HG03135 (cell line): ENCODE data around the gene GHITM.
"Not testable (repeated sequence)": the region's sequence is repeated elsewhere in the genome, so short reads cannot be mapped to it uniquely, and the experiment has no call there.

ENCODE experiments used
- ATAC-seq: cut with Tn5 transposase; IDR thresholded peaks from one replicate; pipeline ENCODE4 v1.9.1; 2021; ENCODE audit warnings: mild to moderate bottlenecking, moderate library complexity; ENCODE audit not compliant: unreplicated experiment

GHITM gene

GRCh38 chr10:84175436-84175835, 36.1 kb downstream of the GHITM start:
- no peak for ATAC-seq

GRCh38 chr10:84176351-84176750, 37.0 kb downstream of the GHITM start:
- no peak for ATAC-seq

- ATAC-seq = no peak
These were observed 37.6 kb downstream of the GHITM start for GRCh38 chr10:84176836-84177474.

- peak; percentile 32 for ATAC-seq
These were observed 38.3 kb downstream of the GHITM start for GRCh38 chr10:84177541-84178141.

GRCh38 chr10:84178160-84178609, 38.9 kb downstream of the GHITM start:
- no peak for ATAC-seq

- ATAC-seq = peak; percentile 84
These were observed 39.9 kb downstream of the GHITM start for GRCh38 chr10:84179059-84179710.

- not testable (repeated sequence) for ATAC-seq
These were observed 41.1 kb downstream of the GHITM start for GRCh38 chr10:84180386-84180785.

- no peak for ATAC-seq
These were observed 42.3 kb downstream of the GHITM start for GRCh38 chr10:84181631-84182030.

- no peak for ATAC-seq
These were observed 45.2 kb downstream of the GHITM start for GRCh38 chr10:84184517-84184916.

- no peak for ATAC-seq
These were observed 46.3 kb downstream of the GHITM start for GRCh38 chr10:84185526-84186175.

- no peak for ATAC-seq
These were observed 49.5 kb downstream of the GHITM start for GRCh38 chr10:84188815-84189214.

- ATAC-seq = no peak
These were observed 51.3 kb downstream of the GHITM start for GRCh38 chr10:84190621-84191020.

- no peak for ATAC-seq
These were observed 51.8 kb downstream of the GHITM start for GRCh38 chr10:84191106-84191505.

- no peak for ATAC-seq
These were observed 54.0 kb downstream of the GHITM start for GRCh38 chr10:84193327-84193726.

GRCh38 chr10:84193846-84194423, 54.6 kb downstream of the GHITM start:
- ATAC-seq = no peak

GRCh38 chr10:84194424-84195043, 55.2 kb downstream of the GHITM start, which contains the start of gene CDHR1:
TSS of gene CDHR1 (plus strand) at chr10:84194537. CDS start at chr10:84194761, 224 bp downstream.
- peak; percentile 64 for ATAC-seq

GRCh38 chr10:84195044-84195830, 55.9 kb downstream of the GHITM start:
- no peak for ATAC-seq

GRCh38 chr10:84196083-84196482, 56.8 kb downstream of the GHITM start:
- no peak for ATAC-seq

GRCh38 chr10:84196941-84197340, 57.6 kb downstream of the GHITM start:
- no peak for ATAC-seq

- ATAC-seq = no peak
These were observed 58.3 kb downstream of the GHITM start for GRCh38 chr10:84197643-84198042.
